ENCODE results near the gene NLE1.
"Not testable (repeated sequence)": the region's sequence is repeated elsewhere in the genome, so short reads cannot be mapped to it uniquely, and the experiment has no call there.

The NLE1 gene

DNA sequence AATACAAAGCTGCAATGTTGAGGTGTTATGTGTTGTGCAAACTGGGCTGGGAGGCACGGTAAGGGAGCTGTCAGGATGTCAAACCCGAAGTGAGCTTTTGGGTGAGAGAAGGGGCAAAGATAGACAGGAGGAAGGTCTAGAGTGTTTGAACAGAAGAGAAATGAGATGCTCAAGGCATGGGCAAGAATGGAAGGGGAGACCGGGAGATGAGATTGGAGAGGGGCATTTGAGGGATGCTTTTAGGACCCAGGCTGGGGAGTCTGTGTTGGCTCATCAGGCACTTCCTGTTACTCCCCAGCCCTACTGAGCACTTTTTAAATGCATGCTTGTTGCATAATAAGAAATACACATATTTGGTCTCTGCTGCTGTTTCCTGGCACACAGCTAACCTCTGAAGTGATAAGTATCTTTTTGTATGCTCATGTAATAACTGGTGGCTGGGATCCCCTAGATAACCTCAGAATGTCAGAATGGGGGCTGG, 19.2 kb upstream of the NLE1 start:
- DNase-seq: no peak

DNA sequence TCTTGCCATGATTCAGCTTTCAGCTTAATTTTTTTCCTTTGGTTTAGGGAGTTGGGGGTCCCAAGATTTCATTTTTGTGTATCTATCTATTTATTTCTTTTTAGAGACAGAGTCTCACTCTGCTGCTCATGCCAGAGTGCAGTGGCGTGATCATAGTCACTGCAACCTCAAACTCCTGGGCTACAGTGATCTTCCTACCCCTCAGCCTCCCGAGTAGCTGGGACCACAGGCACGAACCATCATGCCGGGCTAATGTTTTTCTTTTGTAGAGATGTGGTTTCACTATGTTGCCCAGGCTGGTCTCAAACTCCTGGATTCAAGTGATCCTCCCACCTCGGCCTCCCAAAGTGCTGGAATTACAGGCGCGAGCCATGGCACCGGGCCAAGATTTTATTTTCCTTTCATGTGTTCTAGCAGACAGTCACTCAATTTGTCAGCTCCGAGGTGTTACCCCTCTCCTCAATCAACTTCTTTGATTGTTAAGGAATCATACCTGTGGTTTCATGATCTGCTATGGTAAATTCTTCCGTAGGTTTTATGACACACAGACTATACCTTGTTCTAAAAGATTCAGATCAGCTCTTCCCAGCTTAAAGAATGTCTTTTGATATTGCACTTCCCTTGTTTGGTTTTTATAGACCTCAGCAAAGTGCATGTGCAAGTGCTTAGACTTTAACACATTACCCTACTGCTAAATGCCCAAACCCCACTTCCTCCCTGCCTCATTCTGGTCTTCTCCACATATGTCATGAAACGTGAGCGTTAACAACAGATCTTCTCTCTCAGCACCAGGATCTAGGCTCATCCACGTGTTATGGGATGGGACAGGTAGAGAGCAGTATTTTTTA, 18.5 kb upstream of the NLE1 start:
- DNase-seq: peak; percentile 35 to 43

DNA sequence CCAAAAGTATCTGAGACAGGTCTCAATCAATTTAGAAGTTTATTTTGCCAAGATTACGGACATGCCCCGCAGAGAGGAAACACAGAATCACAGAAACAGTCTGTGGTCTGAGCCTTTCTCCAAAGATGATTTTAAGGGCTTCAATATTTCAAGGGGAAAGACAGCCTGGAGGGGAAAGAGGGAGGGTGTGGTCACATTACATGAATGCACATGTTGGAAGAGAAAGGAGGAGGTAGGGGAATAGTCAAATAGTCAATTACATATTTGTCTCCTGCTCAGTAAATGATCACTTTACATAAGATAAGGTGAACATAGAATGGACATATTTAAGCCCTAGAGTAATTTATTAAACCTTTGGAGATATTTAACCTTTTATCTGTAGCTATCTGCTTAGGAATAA, 17.8 kb upstream of the NLE1 start:
- no peak for DNase-seq

DNA sequence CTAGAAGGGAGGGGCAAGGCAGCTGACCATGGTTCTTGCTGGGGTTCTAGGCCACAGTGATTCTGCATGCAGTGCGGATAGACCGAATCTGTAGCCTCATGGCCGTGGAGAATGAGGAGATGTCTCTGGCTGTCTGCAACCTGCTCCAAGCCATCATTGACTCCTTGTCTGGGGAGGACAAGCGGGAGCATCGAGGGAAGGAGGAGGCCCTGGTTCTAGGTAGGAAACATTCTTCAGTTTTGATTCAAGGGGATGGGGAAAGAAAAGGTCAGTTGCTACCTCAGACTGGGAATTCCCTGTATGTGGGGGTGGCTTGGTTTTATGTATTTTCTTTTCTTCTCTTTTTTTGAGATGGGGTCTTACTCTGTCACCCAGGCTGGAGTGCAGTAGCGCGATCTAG, 13.1 kb upstream of the NLE1 start:
- DNase-seq: no peak

DNA sequence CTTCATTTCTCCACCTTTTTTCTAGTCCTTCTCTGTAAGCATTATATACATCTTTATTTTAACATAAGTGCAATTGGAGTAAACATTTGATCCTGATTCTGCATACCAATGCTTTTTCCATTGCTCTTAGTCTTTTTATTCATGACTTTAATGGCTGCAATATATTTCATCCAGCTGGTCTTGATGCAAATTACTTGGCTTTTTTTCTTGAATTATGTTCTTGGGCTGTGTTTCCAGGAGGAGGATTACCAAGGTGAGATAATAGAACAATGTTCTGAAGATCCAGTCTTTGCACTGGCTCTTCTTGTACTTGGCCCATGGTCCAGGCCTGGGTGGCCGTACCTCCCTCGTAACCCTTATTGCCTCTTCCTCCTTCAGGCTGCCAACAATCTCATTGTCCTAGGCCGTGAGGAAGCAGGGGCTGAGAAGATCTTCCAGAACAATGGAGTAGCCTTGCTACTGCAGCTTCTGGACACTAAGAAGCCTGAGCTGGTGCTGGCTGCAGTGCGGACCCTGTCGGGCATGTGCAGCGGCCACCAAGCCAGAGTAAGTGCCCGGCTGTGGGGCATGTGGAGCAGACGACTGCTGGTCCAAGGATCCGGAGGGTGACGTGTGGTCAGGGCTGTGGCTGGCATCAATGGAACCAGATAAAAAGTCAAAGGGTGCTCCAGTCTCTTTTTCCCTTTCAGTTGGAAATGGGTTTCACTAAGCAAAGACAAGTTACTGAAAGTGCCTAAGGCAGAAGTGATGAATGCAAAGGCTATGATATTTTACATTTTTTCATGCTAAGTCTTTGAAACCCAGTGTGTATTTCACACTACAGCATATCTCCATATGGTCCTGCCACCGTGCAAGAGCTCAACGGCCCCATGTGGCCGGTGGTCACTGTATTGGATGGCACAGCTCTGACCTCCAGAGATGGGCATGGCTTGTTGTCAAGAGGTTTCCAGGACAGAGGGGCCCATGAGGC, 12.4 kb upstream of the NLE1 start:
- no peak for DNase-seq

DNA sequence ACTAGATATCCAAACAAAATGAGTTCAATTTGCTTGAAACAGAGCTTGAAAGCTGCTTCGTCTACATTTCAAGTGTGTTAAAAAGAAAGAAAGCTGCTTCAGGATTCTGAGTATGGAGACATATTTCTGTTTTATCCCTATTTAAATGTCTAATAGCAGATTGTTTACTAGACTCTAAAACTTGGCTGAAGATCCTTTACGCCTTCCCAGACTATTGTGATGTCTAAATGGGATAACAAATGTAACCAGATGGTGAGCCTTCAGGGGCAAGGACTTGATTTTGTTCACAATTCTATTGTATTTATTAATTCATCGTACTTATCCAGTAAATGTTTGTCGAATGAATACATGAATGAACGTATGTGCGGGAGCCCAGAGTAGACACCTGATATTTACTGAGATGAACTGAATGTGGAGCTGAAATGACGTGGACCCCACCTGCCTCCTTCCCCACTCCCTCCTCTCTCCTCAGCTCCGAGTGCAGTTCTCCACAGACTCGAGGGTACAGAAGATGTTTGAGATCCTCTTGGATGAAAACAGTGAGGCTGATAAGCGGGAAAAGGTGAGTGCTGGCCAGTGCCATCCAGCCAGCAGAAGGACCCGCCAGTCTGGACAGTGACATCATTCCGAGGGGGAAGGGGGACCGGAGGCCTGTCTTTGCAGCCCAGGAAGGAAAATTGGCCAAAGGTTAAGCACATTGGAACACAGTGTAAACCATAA, 10.5 kb upstream of the NLE1 start:
- DNase-seq: no peak

DNA sequence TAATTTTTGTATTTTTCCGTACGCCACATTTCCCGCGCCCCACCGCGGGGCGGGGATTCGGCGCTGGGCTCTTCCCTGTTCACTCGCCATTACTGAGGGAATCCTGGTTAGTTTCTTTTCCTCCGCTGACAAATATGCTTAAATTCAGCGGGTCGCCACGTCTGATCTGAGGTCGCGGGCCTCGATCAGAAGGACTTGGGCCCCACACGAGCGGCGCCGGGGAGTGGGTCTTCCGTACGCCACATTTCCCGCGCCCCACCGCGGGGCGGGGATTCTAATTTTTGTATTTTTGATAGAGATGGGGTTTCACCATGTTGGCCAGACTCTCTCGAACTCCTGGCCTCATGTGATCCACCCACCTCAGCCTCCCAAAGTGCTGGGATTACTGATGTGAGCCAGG, 9.0 kb upstream of the NLE1 start:
- not testable (repeated sequence) for DNase-seq

DNA sequence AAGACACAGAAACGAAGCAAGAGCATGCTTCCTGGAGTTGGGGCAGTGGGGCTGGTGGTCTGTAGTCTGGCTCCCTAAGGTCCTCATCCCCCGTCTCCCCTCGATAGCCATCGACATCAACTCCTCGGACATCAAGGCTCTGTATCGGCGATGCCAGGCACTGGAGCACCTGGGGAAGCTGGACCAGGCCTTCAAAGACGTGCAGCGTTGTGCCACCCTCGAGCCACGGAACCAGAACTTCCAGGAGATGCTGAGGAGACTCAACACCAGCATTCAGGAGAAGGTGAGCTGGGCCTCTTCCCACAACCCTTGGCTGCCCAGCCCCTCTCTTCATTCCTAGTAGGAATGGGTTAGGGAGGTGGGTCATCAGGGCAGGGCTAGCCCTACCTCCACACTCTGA, 7.8 kb upstream of the NLE1 start:
- DNase-seq: no peak

DNA sequence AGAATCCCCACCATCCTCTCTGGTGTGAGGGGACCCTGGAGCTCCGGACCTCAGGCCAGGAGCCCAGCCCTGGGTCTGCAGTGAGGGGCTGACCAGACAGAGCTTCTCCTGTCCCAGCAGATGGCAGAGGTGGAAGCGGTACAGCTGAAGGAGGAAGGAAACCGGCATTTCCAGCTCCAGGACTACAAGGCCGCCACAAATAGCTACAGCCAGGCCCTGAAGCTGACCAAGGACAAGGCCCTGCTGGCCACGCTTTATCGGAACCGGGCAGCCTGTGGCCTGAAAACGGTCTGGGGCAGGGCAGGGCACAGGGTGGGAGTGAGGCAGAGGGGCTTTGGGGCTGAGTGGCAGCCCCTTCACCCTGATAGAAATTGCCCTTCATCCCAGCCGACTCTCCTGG, 6.0 kb upstream of the NLE1 start:
- no peak for DNase-seq

DNA sequence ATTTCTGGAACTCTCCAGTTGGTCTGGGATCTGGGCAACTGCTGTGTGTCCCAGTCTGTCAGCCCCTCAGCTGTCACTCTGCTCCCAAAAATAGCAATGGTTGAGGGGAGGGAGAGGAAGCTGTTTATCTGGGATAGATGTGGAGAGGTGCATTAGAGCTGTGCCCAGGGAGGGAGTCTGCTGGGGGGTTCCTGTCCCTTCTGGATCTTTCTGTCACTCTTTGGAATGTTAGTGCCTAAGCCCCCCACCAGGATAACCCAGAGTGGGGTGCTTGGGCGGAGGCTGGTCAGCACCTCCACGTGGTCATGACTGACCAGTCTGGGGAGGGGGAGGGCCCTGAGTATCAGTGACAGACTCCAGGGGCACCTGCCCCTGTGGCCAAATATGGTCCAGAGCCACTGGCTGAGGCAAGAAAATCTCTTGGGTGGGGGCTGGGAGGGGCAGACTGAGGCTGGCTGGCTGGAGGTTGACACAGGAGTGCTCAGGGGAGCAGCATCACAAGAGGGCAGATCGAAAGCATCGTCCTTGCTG, 5.3 kb upstream of the NLE1 start, which contains the start of gene UNC45B:
UNC45B (plus strand) TSS at position 443 of the 531 bp plus-strand sequence. CDS start 447 bp downstream, outside the sequence.
- no peak for DNase-seq

DNA sequence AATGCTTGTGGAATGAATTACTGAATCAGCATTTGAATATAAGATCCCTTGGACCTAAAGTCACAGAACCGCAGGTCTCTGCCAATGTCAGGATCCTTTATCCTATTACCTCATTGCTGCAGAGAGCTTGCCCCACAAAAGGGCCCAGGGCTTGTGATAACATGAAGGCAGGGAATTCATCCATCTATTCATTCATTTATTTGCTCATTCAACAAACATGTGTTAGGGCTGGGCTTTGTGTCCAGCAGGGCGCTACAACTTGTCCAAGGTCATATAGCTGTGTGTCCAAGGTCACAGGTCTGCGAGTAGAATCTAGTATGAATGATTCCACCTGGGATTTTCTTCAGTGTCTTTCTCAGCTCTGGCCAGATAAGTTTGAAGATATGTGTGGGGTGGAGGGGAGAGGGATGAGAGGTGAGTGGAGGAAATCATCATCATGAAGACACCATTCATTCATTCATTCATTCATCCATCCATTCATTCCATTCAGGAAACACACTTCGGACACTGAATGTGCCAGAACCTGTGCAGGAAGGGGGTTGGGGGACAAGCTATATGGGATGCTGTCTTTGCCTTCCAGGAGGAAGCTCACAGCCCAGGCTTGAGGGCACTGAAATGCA, 4.2 kb upstream of the NLE1 start:
- no peak for DNase-seq

DNA sequence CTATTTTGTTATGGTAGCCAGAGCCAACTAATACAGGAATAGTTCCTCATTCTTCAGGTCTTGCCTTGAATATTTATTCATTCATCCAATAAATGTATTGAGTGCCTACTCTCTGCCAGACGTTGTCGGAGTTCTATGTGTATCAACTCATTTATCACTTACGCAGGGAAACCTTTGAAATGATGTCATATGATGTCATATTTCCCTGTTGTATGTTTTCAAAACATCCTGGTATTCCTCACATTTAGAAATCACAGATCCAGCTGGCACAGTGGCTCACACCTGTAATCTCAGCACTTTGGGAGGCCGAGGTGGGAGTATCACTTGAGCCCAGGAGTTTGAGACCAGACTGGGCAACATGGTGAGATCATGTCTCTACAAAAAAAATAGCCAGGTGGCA, 2.7 kb upstream of the NLE1 start:
- DNase-seq: no peak

DNA sequence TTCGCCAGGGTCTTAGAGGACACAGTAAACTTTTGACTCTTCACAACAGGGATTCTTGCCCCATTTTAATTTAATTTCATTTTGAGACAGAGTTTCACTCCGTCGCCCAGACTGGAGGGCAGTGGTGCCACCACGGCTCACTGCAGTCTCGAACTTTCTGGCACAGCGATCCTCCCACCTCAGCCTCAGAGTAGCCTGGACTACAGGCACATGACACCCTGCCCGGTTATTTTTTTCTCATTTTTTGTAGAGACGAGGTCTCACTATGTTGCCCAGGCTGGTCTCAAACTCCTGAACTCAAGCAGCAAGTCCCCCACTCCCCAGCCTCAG, 329 bp upstream of the NLE1 start:
- no peak for DNase-seq

DNA sequence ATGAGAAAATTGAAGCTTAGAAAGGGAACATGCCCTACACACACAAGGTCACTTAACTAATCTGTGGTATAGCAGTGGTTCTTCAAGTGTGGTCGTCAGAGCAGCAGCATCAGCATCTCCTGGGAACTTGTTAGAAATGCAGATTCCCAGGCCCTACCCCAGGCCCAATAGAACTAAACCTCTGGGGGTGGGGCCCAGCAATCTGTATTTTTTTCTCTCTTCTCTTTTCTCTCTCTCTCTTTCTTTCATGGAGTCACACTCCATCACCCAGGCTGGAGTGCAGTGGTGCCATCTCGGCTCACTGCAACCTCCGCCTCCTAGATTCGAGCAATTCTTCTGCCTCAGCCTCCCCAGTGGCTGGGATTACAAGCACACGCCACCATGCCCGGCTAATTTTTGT, 3.9 kb downstream of the NLE1 start:
- DNase-seq: no peak

DNA sequence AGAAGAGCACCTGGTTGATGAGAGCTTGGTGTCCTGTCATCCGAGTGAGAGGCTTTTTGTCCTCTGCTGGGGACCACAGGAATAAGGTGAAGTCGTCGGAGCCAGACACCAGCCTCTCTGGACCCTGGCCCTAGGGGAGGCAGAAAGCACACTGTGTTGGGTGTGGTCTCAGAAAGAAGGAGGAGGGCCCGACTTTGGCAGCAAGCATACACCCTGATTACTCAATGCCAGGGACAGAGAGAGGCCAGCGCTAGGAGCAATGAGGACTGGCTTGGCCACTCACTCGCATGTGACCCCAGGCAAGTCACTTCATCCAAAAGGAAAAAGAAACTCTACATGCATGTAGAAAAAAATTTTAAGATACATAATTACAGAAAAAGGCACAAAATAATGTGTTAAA, 6.8 kb downstream of the NLE1 start:
- DNase-seq: no peak

DNA sequence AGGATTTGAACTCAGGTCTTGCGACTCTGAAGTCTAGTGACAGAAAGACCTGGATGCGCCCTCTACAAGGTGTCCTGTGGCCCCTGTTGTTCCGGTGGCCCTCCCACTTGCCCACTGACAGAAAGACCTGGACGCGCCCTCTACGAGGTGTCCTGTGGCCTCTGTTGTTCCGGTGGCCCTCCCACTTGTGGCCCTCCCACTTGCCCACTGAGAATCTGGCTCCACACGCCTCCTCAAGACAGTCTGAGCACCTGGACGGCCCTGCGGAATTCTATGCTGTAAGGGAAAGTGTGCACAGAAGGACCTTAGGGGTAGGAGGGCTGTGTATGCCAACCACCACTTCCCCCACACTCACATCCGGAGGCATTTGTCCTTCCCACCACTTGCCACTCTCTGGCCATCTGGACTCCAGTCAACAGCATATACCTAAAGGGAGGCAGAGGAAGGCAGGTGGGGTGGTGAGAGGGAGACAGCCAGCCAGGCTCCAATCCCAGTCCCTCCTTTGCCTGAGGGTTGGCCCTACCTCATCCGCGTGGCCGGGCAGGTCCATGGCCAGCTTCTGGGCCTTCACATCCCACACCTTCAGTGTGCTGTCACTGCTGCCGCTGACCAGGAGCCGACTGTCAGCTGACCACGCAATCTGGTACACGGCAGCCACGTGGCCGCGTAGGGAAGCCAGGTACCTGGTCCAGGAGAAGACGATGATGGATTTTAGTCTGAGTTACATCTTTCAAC, 9.1 kb downstream of the NLE1 start:
- no peak for DNase-seq

DNA sequence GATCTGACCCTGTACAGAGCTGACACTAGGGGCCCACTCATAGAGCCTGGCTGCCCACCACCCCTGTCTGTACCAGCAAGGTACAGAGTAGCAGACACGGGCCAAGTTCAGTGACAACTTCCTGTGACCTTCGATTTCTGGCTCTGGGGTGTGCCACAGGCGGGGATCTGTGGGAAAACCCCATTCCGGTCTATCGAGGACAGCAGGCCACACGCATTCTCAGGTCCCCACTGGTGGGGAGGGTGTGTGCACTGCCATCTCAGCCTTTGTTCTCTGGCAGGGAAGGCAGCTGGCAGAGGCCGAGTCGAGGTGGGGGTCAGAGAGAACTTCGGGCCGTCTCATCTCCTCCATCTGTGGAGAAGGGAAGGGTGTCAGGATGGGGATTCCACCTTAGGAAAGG, 10.0 kb downstream of the NLE1 start:
- no peak for DNase-seq

DNA sequence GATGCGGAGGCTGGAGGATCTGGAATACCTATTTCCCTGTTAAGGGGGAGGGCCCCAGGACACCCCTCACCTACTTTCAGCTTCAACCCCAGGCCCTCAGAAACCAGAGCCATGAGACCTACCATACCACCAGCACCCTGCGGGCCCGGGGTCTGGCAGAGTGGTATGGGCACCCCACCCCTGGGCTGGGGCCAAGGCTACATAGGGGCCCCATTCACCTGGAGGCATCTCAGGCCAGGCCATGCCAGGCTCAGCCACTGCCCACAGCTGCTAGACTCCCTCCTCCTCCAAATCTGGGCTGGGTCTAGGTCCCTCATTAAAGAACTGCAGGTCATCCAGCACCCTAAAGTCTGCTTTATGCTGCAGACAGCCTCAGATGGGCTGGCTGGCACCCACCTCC, 11.7 kb downstream of the NLE1 start:
- DNase-seq: no peak

DNA sequence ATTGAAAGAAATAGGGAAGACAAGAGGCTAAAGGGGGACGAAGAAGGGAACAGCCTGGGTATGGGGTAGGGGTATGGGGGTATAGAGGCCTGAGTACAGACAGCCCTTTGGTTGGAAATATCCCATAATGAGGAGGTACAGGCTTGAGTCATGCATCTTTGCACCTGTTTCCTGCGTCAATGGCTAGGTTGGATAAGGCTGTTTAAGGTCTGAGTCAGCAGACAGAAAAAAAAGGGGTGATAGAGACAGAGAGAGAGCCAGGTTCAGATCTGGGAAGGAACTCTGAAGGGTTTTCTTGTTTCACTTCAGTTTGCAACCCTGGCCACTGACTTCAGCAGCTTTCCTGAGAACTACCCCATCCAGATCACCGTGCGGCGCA, 12.1 kb downstream of the NLE1 start:
- DNase-seq: no peak

DNA sequence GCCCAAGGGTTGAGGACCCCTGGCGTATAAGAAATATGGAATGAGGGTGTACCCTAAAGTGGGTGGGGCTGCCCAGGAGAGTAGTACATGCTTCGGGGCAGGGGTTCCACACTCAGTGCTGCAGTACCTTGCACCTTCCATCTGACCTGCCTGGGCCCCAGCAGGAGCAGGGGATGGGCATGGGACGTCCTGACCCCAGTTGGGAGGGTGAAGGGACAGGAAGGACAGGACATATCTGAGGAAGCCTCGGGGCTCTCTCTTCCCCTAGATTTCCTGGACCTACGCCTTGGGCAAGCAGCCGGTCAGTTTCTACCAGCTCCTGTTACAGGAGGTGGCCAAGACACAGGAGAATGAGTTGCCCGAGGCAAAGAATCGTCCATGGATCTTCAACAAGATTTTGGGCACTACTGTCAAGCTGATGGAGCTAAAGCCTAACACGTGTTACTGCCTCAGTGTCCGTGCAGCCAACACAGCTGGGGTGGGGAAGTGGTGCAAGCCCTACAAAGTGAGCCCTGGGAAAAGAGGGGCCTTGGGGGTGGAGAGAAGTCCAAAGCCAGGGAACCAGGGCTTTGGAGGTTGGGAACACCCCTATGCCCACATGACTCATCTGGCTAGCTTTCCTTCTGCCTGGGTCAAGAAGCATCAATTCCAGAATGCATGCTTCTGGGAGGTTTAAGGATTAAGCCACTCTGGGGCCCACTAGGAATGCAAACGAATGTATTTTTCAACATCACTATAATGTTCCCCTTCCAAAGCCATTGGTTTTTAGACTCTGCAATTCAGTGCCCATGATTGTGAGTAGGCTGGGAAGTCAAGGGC, 12.7 kb downstream of the NLE1 start:
- DNase-seq: no peak
